Measurements from ENCODE around the gene ZNF587.
"Not testable (repeated sequence)": the region's sequence is repeated elsewhere in the genome, so short reads cannot be mapped to it uniquely, and the experiment has no call there.

The ZNF587 gene

DNA sequence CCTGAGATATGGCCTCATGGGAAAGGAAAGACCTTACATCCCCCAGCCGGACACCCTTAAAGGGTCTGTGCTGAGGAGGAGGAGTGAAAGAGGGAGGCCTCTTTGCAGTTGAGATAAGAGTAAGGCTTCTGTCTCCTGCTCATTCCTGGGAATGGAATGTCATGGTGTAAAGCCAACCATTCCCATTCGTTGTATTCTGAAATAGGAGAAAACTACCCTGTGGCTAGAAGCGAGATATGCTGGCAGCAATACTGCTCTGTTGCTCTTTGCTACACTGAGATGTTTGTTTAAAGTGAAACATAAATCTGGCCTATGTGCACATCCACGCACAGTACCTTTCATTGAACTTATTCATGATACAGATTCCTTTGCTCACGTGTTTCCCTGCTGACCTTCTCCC is 20.3 kb upstream of the ZNF587 start:
- H3K4me3 ChIP-seq (ENCODE audit: low read depth, low read length) = no peak overlapping the region
- no peak for DNase-seq (ENCODE audit: low read depth)
- TF ChIP-seq, protein P1, sequence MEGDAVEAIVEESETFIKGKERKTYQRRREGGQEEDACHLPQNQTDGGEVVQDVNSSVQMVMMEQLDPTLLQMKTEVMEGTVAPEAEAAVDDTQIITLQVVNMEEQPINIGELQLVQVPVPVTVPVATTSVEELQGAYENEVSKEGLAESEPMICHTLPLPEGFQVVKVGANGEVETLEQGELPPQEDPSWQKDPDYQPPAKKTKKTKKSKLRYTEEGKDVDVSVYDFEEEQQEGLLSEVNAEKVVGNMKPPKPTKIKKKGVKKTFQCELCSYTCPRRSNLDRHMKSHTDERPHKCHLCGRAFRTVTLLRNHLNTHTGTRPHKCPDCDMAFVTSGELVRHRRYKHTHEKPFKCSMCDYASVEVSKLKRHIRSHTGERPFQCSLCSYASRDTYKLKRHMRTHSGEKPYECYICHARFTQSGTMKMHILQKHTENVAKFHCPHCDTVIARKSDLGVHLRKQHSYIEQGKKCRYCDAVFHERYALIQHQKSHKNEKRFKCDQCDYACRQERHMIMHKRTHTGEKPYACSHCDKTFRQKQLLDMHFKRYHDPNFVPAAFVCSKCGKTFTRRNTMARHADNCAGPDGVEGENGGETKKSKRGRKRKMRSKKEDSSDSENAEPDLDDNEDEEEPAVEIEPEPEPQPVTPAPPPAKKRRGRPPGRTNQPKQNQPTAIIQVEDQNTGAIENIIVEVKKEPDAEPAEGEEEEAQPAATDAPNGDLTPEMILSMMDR (IDR thresholded peaks at IDR 0.05; ENCODE audit: low read depth, low read length, missing control alignments) = no peak

DNA sequence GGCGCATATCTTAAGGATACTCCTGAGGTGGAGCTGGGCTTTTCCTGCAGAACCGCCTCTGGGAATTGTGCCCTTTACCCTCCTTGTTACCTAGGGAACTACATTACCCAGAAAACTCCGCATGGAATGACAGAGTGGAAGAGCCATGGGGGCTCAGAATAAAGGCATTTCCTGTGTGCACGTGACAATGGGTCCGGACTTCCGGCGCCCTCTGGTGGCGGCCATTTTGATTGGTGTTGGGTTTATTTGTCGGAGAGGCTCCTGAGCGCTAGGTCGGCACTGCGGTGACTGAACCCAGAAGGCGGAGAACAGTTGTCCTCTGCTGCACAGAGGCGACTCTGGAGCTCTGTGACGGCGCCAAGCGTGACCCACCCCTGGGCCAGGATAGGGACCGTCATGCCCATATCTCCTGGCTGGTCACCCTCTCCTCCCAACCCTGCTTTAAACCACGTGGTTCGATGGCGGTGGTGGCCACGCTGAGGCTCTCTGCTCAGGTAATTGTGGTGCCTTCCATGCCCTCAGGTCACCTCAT is 19.5 kb upstream of the ZNF587 start, which contains the start of gene ZNF587B:
Gene ZNF587B (plus strand): TSS at position 229 of the 532 bp plus-strand sequence. CDS start 230 bp downstream, at position 459.
- TF ChIP-seq, protein P1 (IDR thresholded peaks at IDR 0.05; ENCODE audit: low read depth, low read length, missing control alignments) = peak; percentile 30
- no peak within 1 kb of the TSS for H3K4me3 ChIP-seq (ENCODE audit: low read depth, low read length)
- DNase-seq (ENCODE audit: low read depth) = no peak

DNA sequence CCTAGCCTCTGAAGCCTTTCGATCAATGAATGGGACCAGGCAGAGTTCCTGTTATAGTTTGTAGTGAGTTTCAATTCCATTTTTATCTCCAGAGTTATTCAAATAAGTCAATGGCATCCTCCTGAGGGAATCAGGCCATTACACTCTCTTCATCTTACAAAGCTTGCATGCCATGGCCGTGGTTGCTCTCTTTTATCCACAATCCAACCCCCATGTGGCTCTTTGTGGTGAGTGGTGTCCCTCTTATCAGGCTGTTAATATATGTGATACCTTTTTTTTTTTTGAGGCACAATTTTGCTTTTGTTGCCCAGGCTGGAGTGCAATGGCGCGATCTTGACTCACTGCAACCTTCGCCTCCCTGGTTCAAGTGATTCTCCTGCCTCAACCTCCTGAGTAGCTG is 12.7 kb upstream of the ZNF587 start:
- not testable (repeated sequence) for H3K4me3 ChIP-seq (ENCODE audit: low read depth, low read length); DNase-seq (ENCODE audit: low read depth)

DNA sequence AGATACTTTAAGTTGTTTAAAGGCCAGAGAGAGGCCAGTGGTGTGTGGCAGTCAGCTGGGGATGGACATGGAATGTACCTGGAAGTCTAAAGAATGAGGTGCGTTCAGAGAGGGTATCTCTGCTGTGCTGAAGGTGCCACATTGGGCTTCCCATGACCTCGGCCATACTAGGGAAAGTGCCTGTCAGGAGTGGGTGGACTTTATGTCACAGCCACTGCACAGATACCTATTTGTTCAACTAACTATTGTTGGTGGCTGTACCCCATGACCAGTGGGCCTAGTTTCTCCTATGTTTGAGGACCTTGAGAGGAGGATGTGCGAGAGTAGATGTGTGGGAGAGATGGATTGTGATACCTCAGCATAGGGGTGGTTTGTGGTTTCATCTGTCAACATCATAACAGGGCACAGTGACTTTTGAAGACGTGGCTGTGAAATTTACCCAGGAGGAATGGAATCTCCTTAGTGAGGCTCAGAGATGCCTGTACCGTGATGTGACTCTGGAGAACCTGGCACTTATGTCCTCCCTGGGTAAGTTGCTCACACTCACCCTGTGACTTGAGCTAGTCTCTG is 11.0 kb upstream of the ZNF587 start:
- not testable (repeated sequence) for H3K4me3 ChIP-seq (ENCODE audit: low read depth, low read length); DNase-seq (ENCODE audit: low read depth)

DNA sequence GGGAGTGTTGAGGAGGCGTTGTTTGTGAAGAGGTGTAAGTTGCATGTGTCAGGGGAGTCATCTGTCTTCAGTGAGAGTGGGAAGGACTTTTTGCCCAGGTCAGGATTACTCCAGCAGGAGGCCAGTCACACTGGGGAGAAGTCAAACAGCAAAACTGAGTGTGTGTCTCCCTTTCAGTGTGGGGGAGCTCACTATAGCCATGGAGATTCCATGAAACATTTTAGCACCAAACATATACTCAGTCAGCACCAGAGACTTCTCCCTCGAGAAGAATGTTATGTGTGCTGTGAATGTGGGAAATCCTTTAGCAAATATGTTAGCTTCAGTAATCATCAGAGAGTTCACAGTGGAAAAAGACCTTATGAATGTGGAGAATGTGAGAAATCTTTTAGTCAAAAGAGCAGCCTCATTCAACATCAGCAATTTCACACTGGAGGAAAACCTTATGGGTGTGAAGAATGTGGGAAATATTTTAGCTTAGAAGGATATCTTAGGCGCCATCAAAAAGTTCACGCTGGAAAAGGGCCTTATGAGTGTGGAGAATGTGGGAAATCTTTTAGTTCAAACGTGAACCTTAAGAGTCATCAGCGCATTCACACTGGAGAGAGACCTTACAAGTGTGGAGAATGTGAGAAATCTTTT is 8.4 kb upstream of the ZNF587 start:
- TF ChIP-seq, protein P1 (IDR thresholded peaks at IDR 0.05; ENCODE audit: low read depth, low read length, missing control alignments) = no peak
- DNase-seq (ENCODE audit: low read depth) = no peak
- H3K4me3 ChIP-seq (ENCODE audit: low read depth, low read length) = no peak overlapping the region

DNA sequence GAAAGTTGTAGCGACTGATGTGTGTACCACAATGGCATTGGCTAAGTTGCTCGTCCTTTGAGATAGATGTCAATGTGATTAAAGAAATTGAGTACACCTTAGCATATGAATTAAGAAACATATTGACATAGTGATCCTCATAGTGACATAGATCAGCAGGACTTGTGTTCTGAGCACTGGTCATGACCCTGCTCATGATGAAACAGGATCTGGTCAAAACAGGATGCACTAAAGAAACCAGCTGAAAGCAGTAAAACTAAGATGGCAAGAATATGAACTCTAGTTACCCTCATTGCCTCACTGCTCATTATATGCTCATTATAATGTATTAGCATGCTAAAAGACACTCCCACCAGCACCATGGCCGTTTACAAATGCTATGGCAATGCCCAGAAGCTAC is 2.5 kb upstream of the ZNF587 start:
- DNase-seq (ENCODE audit: low read depth) = not testable (repeated sequence)

DNA sequence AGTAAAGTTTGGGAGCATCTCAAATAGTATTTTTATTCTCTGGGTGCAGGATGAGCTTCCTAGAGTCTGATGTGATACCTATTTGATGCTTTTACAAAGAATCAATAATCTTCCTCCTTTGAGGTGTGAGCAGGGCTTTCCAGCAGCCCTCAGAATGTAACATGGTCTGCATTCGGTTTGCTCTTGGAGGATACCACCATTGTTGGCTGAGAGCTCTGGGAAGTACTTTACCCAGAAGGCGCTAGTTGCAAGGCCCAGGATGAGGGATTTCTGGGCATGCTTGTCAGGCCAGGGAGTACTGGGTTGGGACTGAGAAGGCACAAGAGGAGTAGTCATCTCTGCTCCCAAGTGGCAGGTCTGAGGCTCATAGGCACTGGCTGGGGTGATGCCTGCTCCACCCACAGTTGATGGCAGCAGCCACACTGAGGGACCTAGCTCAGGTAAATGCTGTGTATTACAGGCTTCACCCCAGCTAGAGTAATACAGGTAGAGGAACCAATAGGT is 445 bp upstream of the ZNF587 start:
- 0 out of 2 replicates have a peak overlapping the region, but pooled peaks have one; percentile 83 for H3K4me3 ChIP-seq (ENCODE audit: low read depth, low read length)
- DNase-seq (ENCODE audit: low read depth) = not testable (repeated sequence)

More for the DNA sequence above, 2.5 kb upstream of the ZNF587 start:
- H3K4me3 ChIP-seq (ENCODE audit: low read depth, low read length) = not testable (repeated sequence)

DNA sequence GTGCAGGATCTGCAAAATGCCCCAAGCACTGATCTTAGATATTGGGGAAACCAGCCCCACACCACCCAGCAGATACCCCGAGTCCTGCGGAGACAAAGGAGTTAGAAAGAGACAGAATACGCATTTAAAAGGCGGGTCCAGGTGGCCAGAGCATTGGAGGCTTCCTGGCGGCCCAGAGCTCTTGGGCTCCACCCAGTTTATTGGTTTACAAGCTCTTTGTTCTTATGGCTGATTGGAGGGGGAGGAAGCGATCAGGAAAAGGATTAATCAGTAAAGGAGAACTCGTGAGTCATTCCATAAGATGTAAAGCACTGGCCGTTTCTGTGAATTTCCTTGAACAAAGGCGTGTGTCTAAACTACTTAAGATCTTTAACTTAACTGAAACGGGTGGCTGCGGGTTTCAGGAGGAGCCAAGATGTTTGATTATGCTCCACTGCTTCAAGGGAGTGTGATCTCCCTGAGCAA is 926 bp downstream of the ZNF587 start:
- peak overlapping the region; percentile 83 for H3K4me3 ChIP-seq (ENCODE audit: low read depth, low read length)
- DNase-seq (ENCODE audit: low read depth) = no peak
- TF ChIP-seq, protein P1 (IDR thresholded peaks at IDR 0.05; ENCODE audit: low read depth, low read length, missing control alignments) = no peak

DNA sequence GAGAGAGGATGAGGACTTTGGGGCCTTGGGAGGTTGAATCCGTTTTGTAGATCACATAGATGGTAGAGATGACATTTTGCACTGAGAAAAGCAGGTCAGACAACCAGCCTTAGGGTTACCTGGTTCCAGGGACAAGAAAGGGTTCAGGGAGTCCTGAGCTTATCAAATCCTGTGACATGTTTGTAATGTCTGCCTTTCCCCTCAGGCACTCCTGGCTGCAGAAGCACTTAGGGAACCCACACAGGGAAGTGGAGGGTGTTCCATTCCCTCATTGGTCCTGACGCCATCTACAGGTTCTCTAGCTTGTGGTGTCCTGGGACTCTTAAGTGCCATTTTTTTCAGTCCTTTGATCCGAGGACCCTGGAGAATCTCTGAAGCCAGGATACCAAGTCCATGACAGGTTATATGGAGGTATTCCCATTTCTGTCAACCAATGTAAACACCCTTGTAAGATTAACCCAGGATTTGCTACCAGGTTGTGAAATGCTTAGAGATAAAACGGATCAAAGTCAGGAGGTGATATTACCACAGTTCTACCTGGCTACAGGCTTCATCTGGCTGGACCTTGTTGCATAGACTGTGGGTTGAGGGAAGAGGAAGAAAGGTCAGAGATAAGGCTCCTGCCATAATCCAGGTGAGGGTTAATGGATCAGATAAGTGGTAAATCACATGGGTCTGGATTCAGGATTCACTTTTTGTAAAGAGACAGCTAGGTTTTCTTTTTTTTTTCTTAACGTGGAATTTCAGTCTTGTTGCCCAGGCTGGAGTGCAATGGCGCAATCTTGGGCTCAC is 2.3 kb downstream of the ZNF587 start:
- not testable (repeated sequence) for DNase-seq (ENCODE audit: low read depth); H3K4me3 ChIP-seq (ENCODE audit: low read depth, low read length)

DNA sequence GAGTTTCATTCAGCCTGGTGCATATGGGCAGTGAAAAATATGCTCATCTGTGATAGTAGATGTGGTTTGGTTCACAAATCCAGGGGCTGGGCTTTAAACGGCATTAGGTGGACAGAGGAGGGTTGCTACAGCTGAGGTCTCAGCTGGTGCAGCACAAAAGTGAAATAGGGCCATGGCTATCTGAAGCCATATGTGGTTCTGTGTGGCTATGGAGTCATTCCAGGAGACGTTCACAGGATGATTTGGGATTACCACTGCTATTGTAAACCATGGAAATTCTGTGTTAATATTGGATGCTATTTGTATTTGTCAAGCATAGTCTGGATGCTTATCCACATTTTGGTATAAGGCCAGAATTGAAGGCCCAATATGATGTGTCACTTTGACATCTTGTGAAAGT is 4.5 kb downstream of the ZNF587 start:
- not testable (repeated sequence) for H3K4me3 ChIP-seq (ENCODE audit: low read depth, low read length); DNase-seq (ENCODE audit: low read depth)

DNA sequence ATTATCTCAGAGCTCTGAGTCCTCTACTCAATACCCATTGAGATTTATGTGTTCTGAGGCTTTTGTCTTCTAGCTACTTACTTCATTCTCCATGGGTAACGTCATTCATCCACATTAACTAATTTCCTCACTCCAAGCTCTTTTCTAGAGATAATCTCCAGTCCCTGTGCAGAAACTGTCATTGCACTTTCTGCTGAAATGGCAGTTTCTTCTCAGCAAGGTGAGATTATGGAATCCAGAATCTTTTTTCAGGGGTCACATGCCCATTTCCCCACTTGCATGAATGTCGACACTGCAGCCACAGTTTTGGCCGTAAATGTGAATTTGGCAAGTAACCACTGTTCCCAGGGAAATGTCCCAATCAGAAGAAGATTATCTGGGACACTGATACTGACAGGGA is 12.7 kb downstream of the ZNF587 start:
- H3K4me3 ChIP-seq (ENCODE audit: low read depth, low read length); DNase-seq (ENCODE audit: low read depth): not testable (repeated sequence)
